ENCODE measurements around the gene STK39.

- no peak for TF ChIP-seq EZH2 (IDR thresholded peaks at IDR 0.05; ENCODE audit: insufficient read depth, poor library complexity, severe bottlenecking)
- no peak for TF ChIP-seq EZH2phosphoT487 (IDR thresholded peaks at IDR 0.05; ENCODE audit: insufficient read depth, low read depth)
These were observed 128.5 kb downstream of the STK39 start for GRCh38 chr2:168118733-168119514.

Measured in GM23248 (cell line).